ENCODE data around the gene DTHD1. TPM values are rescaled to one million over a fixed set of nuclear protein-coding genes. Genes with fewer than 3 reads are reported as not detected.

The DTHD1 gene
- total RNA-seq (2013), result 0.04 TPM
- not detected for polyA plus RNA-seq
- polyA minus RNA-seq, result not detected in 2 replicates
- 0 to 2.4 (median 0.15) reads per million in 11 experiments for total RNA-seq

- Mint-ChIP-seq H3K9me3 (no peaks in the 10 kb centered on the region), H3K4me3 (peak within 1 kb of the TSS in 1 of 2 donors; percentile 14), H3K4me1 (peaks cover 17% of the 10 kb centered on the region), H3K36me3 (no peaks in the 10 kb centered on the region), H3K27me3 (ENCODE audit: low read depth in 3 of 3) (no peaks in the 10 kb centered on the region), H3K27ac (peak within 1 kb of the TSS in 1 of 7 donors; percentile 30)
- intact Hi-C loops (cut with micrococcal nuclease), result no loop called here
- Histone ChIP-seq H3K79me2 (ENCODE audit: insufficient read depth, low read length) (no peaks in the 10 kb centered on the region), H3K4me1 (ENCODE audit: control insufficient read depth in 1 of 2, insufficient read depth in 2 of 2, low read length in 2 of 2) (peaks cover 5 to 9% of the 10 kb centered on the region in 2 donors), H3K9me3 (replicated peaks in 1 of 2; ENCODE audit: control insufficient read depth in 1 of 2, insufficient read depth in 1 of 2, low read length in 2 of 2) (no peaks in the 10 kb centered on the region), H3K36me3 (replicated peaks in 1 of 2; ENCODE audit: control insufficient read depth in 1 of 2, insufficient read depth in 2 of 2, low read length in 2 of 2) (no peaks in the 10 kb centered on the region), H3K4me2 (replicated peaks; ENCODE audit: extremely low read depth, low read length, poor library complexity, severe bottlenecking) (no peak within 1 kb of the TSS), H3K27me3 (ENCODE audit: control insufficient read depth in 2 of 2, insufficient read depth in 2 of 2, low read length in 2 of 2) (no peaks in the 10 kb centered on the region), H3K9ac (ENCODE audit: insufficient read depth, low read length, poor library complexity, severe bottlenecking) (no peak within 1 kb of the TSS), H3K4me3 (replicated peaks in 1 of 3; ENCODE audit: low read depth in 2 of 3, low read length in 3 of 3) (no peak within 1 kb of the TSS), H2AFZ (ENCODE audit: insufficient read depth, low read depth, low read length, poor library complexity, severe bottlenecking) (no peak within 1 kb of the TSS), H4K20me1 (ENCODE audit: insufficient read depth, low read length) (no peaks in the 10 kb centered on the region), H3K27ac (ENCODE audit: low read depth in 1 of 2, low read length in 2 of 2) (no peak within 1 kb of the TSS)
- no CpG with 5 or more reads among the region's 5 CpGs for WGBS (ENCODE audit: insufficient coverage)
- TF ChIP-seq, protein P1, sequence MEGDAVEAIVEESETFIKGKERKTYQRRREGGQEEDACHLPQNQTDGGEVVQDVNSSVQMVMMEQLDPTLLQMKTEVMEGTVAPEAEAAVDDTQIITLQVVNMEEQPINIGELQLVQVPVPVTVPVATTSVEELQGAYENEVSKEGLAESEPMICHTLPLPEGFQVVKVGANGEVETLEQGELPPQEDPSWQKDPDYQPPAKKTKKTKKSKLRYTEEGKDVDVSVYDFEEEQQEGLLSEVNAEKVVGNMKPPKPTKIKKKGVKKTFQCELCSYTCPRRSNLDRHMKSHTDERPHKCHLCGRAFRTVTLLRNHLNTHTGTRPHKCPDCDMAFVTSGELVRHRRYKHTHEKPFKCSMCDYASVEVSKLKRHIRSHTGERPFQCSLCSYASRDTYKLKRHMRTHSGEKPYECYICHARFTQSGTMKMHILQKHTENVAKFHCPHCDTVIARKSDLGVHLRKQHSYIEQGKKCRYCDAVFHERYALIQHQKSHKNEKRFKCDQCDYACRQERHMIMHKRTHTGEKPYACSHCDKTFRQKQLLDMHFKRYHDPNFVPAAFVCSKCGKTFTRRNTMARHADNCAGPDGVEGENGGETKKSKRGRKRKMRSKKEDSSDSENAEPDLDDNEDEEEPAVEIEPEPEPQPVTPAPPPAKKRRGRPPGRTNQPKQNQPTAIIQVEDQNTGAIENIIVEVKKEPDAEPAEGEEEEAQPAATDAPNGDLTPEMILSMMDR (IDR thresholded peaks at IDR 0.05), result no peak
- no peak for DNase-seq
Measured at GRCh38 chr4:36281384-36282106, at the start of gene DTHD1. TSS of gene DTHD1 (plus strand) at chr4:36281616. CDS start at chr4:36281759, 143 bp downstream.

DNA sequence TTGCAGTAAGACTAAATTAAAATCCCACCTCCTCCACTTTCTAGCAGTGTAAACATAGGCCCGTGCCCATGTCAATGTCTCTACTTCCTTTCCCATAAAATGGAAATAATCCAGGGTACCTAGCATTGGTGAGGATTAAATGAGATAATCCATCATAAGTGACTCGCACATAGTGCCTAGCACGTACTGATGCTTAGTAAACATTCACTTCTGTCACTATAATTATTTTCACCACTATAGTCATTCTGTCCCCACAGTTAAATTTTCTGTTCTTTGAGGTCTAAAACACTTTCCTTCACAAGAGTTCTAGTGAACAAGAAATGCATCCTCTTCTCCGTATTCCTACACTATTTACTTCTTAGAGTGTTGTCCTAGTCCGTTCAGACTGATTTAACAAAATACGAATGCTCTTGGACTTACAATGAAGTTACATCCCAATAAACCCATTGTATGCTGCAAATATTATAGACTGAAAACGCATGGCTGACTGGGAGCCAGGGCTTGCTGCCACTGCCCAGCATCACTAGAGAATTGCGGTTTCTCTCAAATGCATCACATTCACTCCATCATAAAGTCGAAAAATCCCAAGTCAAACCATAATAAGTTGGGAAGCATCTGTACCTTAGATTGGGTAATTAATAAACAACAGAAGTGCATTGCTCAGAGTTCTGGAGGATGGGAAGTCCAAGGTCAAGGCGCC lies 47.7 kb upstream of the DTHD1 start:
- H3K27ac Mint-ChIP-seq, result no peak overlapping the region

More for the DNA sequence above, 47.7 kb upstream of the DTHD1 start:
- H3K4me2 ChIP-seq (replicated peaks; ENCODE audit: extremely low read depth, low read length, poor library complexity, severe bottlenecking), result no peak overlapping the region
- peaks cover 22% of the 10 kb centered on the region for H3K4me1 Mint-ChIP-seq
- H3K27me3 Mint-ChIP-seq (ENCODE audit: low read depth in 3 of 3), result peaks cover 0 to 2% (median 2%) of the 10 kb centered on the region in 3 donors
- peaks cover 79% of the 10 kb centered on the region for H4K20me1 ChIP-seq (ENCODE audit: insufficient read depth, low read length)
- WGBS (ENCODE audit: insufficient coverage), result 94% methylated on average over 5 of the region's 10 CpGs
- no peaks in the 10 kb centered on the region for H3K27me3 ChIP-seq (ENCODE audit: control insufficient read depth in 2 of 2, insufficient read depth in 2 of 2, low read length in 2 of 2)
- no peak overlapping the region for H2AFZ ChIP-seq (ENCODE audit: insufficient read depth, low read depth, low read length, poor library complexity, severe bottlenecking)
- peaks cover 10 to 26% of the 10 kb centered on the region in 2 donors for H3K36me3 ChIP-seq (replicated peaks in 1 of 2; ENCODE audit: control insufficient read depth in 1 of 2, insufficient read depth in 2 of 2, low read length in 2 of 2)
- no peak overlapping the region for H3K4me3 ChIP-seq (replicated peaks in 1 of 3; ENCODE audit: low read depth in 2 of 3, low read length in 3 of 3)
- H3K4me3 Mint-ChIP-seq, result no peak overlapping the region
- TF ChIP-seq, protein P1 (IDR thresholded peaks at IDR 0.05), result no peak
- H3K9ac ChIP-seq (ENCODE audit: insufficient read depth, low read length, poor library complexity, severe bottlenecking), result no peak overlapping the region
- H3K27ac ChIP-seq (ENCODE audit: low read depth in 1 of 2, low read length in 2 of 2), result no peak overlapping the region
- DNase-seq, result no peak
- H3K36me3 Mint-ChIP-seq, result peaks cover 35 to 52% of the 10 kb centered on the region in 2 donors
- H3K9me3 Mint-ChIP-seq, result peaks cover 4 to 18% (median 13%) of the 10 kb centered on the region in 7 donors
- intact Hi-C loops (cut with micrococcal nuclease), result no loop called here
- peaks cover 6 to 8% of the 10 kb centered on the region in 2 donors for H3K9me3 ChIP-seq (replicated peaks in 1 of 2; ENCODE audit: control insufficient read depth in 1 of 2, insufficient read depth in 1 of 2, low read length in 2 of 2)
- H3K79me2 ChIP-seq (ENCODE audit: insufficient read depth, low read length), result peaks cover 78% of the 10 kb centered on the region
- peaks cover 5 to 7% of the 10 kb centered on the region in 2 donors for H3K4me1 ChIP-seq (ENCODE audit: control insufficient read depth in 1 of 2, insufficient read depth in 2 of 2, low read length in 2 of 2)
